ENCODE results near the gene MFNG.

Gene MFNG

GRCh38 chr22:37461961-37462360 lies 24.2 kb downstream of the MFNG start:
- Histone ChIP-seq H3K27me3 (ENCODE audit: insufficient read depth, poor library complexity, severe bottlenecking) (no peaks in the 10 kb centered on the region), H3K4me3 (replicated peaks; ENCODE audit: insufficient read depth, low read length) (no peak overlapping the region), H3K27ac (replicated peaks) (no peak overlapping the region)
- TF ChIP-seq GABPA (IDR thresholded peaks at IDR 0.05; ENCODE audit: low read depth) (no peak), SPI1 (IDR thresholded peaks at IDR 0.05; ENCODE audit: borderline replicate concordance, low read depth) (no peak), CTCF (IDR thresholded peaks at IDR 0.05; ENCODE audit: insufficient read depth, low read length) (no peak), REST (IDR thresholded peaks at IDR 0.05; ENCODE audit: insufficient replicate concordance, low read depth) (no peak), POLR2AphosphoS5 (IDR thresholded peaks at IDR 0.05; ENCODE audit: low read depth) (no peak)
- no peak for DNase-seq (ENCODE audit: low read depth in 1 of 2, low spot score in 1 of 2)

- DNase-seq (ENCODE audit: low read depth in 1 of 2, low spot score in 1 of 2), result no peak
- TF ChIP-seq POLR2AphosphoS5 (IDR thresholded peaks at IDR 0.05; ENCODE audit: low read depth) (no peak), SPI1 (IDR thresholded peaks at IDR 0.05; ENCODE audit: borderline replicate concordance, low read depth) (no peak), GABPA (IDR thresholded peaks at IDR 0.05; ENCODE audit: low read depth) (no peak), REST (IDR thresholded peaks at IDR 0.05; ENCODE audit: insufficient replicate concordance, low read depth) (no peak), CTCF (IDR thresholded peaks at IDR 0.05; ENCODE audit: insufficient read depth, low read length) (no peak)
- no peak overlapping the region for H3K4me3 ChIP-seq (replicated peaks; ENCODE audit: insufficient read depth, low read length)
- no peaks in the 10 kb centered on the region for H3K27me3 ChIP-seq (ENCODE audit: insufficient read depth, poor library complexity, severe bottlenecking)
- H3K27ac ChIP-seq (replicated peaks), result no peak overlapping the region
These were observed 25.5 kb downstream of the MFNG start for GRCh38 chr22:37460684-37461083.

- no peaks in the 10 kb centered on the region for H3K27me3 ChIP-seq (ENCODE audit: insufficient read depth, poor library complexity, severe bottlenecking)
- no peak for DNase-seq (ENCODE audit: low read depth in 1 of 2, low spot score in 1 of 2)
- H3K4me3 ChIP-seq (replicated peaks; ENCODE audit: insufficient read depth, low read length), result no peak overlapping the region
- TF ChIP-seq GABPA (IDR thresholded peaks at IDR 0.05; ENCODE audit: low read depth) (no peak), CTCF (IDR thresholded peaks at IDR 0.05; ENCODE audit: insufficient read depth, low read length) (no peak), POLR2AphosphoS5 (IDR thresholded peaks at IDR 0.05; ENCODE audit: low read depth) (no peak), SPI1 (IDR thresholded peaks at IDR 0.05; ENCODE audit: borderline replicate concordance, low read depth) (no peak), REST (IDR thresholded peaks at IDR 0.05; ENCODE audit: insufficient replicate concordance, low read depth) (no peak)
- H3K27ac ChIP-seq (replicated peaks), result no peak overlapping the region
These were observed 27.0 kb downstream of the MFNG start for GRCh38 chr22:37459206-37459605.

All from HL-60 (cell line).